Lower leg skin (tissue), 3 donors: ENCODE results near the gene LIMD2.

Experiments
- POLR2A ChIP-seq, 2 donors: fragments of 450-650 bp; IDR thresholded peaks; one replicate each; pipeline ENCODE4 v1.6.1; 2016 to 2017; ENCODE audit warnings: antibody characterized with exemption in 2 of 2, mild to moderate bottlenecking in 1 of 2, moderate library complexity in 1 of 2
- TF ChIP-seq, protein P1 (sequence below), 3 donors: fragments of 450-650 bp; IDR thresholded peaks; one replicate each; pipeline ENCODE4 v1.5.1; 2016; ENCODE audit warnings: antibody characterized with exemption in 3 of 3, mild to moderate bottlenecking in 3 of 3, moderate library complexity in 2 of 3

DNA sequence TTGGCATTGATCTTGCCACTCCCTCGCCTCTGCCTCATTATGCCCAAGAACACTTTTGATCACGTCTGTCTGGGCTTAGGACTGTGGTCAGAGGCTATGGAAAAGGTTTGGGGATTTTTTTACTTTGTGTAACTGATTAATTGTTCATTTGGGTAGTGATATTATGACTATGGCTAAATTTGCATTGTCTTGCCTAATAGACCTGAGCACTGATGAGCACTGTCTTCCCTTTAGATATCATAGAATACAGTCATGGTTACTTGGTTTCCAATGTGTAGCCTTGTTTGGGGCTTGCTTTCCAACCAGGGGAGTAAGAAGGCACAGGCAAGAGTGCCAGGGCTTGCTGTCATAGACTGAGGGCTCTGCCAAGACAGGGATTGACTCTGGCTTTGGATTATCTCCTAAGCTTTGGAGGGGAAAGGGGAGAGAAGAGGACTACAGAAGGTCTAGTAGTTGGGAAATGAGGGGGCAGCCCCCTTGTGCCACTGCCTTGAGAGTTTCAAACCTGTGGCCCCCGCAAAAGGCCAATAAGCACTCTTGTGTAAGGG, 13.7 kb downstream of the LIMD2 start:
- TF ChIP-seq, protein P1, sequence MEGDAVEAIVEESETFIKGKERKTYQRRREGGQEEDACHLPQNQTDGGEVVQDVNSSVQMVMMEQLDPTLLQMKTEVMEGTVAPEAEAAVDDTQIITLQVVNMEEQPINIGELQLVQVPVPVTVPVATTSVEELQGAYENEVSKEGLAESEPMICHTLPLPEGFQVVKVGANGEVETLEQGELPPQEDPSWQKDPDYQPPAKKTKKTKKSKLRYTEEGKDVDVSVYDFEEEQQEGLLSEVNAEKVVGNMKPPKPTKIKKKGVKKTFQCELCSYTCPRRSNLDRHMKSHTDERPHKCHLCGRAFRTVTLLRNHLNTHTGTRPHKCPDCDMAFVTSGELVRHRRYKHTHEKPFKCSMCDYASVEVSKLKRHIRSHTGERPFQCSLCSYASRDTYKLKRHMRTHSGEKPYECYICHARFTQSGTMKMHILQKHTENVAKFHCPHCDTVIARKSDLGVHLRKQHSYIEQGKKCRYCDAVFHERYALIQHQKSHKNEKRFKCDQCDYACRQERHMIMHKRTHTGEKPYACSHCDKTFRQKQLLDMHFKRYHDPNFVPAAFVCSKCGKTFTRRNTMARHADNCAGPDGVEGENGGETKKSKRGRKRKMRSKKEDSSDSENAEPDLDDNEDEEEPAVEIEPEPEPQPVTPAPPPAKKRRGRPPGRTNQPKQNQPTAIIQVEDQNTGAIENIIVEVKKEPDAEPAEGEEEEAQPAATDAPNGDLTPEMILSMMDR (IDR thresholded peaks at IDR 0.05): no peak
- TF ChIP-seq POLR2A (IDR thresholded peaks at IDR 0.05): no peak
